ENCODE data around the gene ANGPTL7. TPM values are rescaled to one million over a fixed set of nuclear protein-coding genes. Genes with fewer than 3 reads are reported as not detected.

The ANGPTL7 gene
- total and polyA plus RNA-seq, 10 of the 15 experiments (the other 5 are each of a cell fraction or from before 2014, with no cell fraction given) = 0.09 TPM; not detected in 9

GRCh38 chr1:11157394-11157793 lies 31.8 kb upstream of the ANGPTL7 start:
- H3K27me3 ChIP-seq (replicated peaks in 1 of 2; ENCODE audit: control insufficient read depth in 2 of 2, insufficient read depth in 2 of 2, low read length in 1 of 2) = no peaks in the 10 kb centered on the region
- H3K4me1 ChIP-seq (ENCODE audit: control insufficient read depth, insufficient read depth, low read length) = no peaks in the 10 kb centered on the region
- no peak for ATAC-seq
- SMC1A ChIA-PET (ENCODE audit: uncharacterized antibody, unreplicated experiment) = no interaction called here
- no peak overlapping the region for H3K27ac ChIP-seq (ENCODE audit: control insufficient read depth, insufficient read depth)
- 96% methylated on average over 8 of the region's 8 CpGs for WGBS (ENCODE audit: insufficient coverage, insufficient replicate concordance, low lambda C conversion rate, missing lambda C conversion rate)
- CTCF ChIA-PET = interaction anchor here (0.9 kb wide), 1 partner anchor 120 kb away, joined by 3 read pairs; no protein-coding TSS in a partner anchor
- DNase-seq (ENCODE audit: low read depth, low spot score) = no peak
- POLR2A ChIA-PET = no interaction called here
- no peak overlapping the region for H3K4me2 ChIP-seq (ENCODE audit: control insufficient read depth, insufficient read depth)
- intact Hi-C loops (cut with micrococcal nuclease; ENCODE audit: unreplicated experiment) = no loop called here
- no peaks in the 10 kb centered on the region for H3K9me3 ChIP-seq (replicated peaks; ENCODE audit: control insufficient read depth, insufficient read depth, low read length)
- in situ Hi-C loops (cut with MboI) = no loop called here
- H3K4me3 ChIP-seq = no peak overlapping the region
- RAD21 ChIA-PET (ENCODE audit: unreplicated experiment) = no interaction called here
- H3K9ac ChIP-seq (ENCODE audit: control insufficient read depth, insufficient read depth, low read length) = no peak overlapping the region
- BruUV-seq (replicated peaks) = no TSS peak
- H2AFZ ChIP-seq (ENCODE audit: control insufficient read depth, low read depth, low read length) = no peak overlapping the region
- no peak for FAIRE-seq
- no peaks in the 10 kb centered on the region; the same call in 1 of the 2 replicates for H4K20me1 ChIP-seq (ENCODE audit: control insufficient read depth, insufficient read depth)
- H3K79me2 ChIP-seq (ENCODE audit: control insufficient read depth, insufficient read depth, low read length) = no peaks in the 10 kb centered on the region
- H3K36me3 ChIP-seq (ENCODE audit: control insufficient read depth in 2 of 2, insufficient read depth in 2 of 2, low read length in 1 of 2) = peaks cover 3 to 23% of the 10 kb centered on the region in 2 experiments
- TF ChIP-seq SPI1 (IDR thresholded peaks at IDR 0.05; ENCODE audit: borderline replicate concordance, insufficient read depth, low read depth, low read length) (no peak), FOXM1 (IDR thresholded peaks at IDR 0.05; ENCODE audit: low read depth, low read length) (no peak), PBX3 (IDR thresholded peaks at IDR 0.05; ENCODE audit: insufficient replicate concordance, low read depth, low read length) (no peak), LARP7 (IDR thresholded peaks at IDR 0.05) (no peak), POLR2AphosphoS5 (IDR thresholded peaks at IDR 0.05; ENCODE audit: low read length) (no peak), MTA3 (IDR thresholded peaks at IDR 0.05; ENCODE audit: borderline replicate concordance, low read length) (no peak), SRF (IDR thresholded peaks at IDR 0.05; ENCODE audit: low read depth in 2 of 2, low read length in 2 of 2) (no peak), CBX5 (IDR thresholded peaks at IDR 0.05; ENCODE audit: low read depth) (no peak), NRF1 (conservative IDR thresholded peaks at IDR 0.05; ENCODE audit: low read depth, low read length) (no peak), MYC (IDR thresholded peaks at IDR 0.05; ENCODE audit: insufficient read depth, insufficient read length, insufficient replicate concordance, low read length, severe bottlenecking) (no peak), SMAD1 (IDR thresholded peaks at IDR 0.05; ENCODE audit: low read depth, partially characterized antibody) (no peak), TBL1XR1 (IDR thresholded peaks at IDR 0.05; ENCODE audit: low read depth, low read length) (no peak), ZNF274 (IDR thresholded peaks at IDR 0.05; ENCODE audit: insufficient read depth, insufficient read length) (no peak), MLLT1 (IDR thresholded peaks at IDR 0.05) (no peak), MYB (IDR thresholded peaks at IDR 0.05; ENCODE audit: borderline replicate concordance, low read depth, low read length) (no peak), RELB (IDR thresholded peaks at IDR 0.05; ENCODE audit: low read depth) (no peak), ZBTB33 (IDR thresholded peaks at IDR 0.05) (no peak)

Data from GM12878 (cell line).